ENCODE data around the gene ZFYVE28.

ZFYVE28 gene

DNA sequence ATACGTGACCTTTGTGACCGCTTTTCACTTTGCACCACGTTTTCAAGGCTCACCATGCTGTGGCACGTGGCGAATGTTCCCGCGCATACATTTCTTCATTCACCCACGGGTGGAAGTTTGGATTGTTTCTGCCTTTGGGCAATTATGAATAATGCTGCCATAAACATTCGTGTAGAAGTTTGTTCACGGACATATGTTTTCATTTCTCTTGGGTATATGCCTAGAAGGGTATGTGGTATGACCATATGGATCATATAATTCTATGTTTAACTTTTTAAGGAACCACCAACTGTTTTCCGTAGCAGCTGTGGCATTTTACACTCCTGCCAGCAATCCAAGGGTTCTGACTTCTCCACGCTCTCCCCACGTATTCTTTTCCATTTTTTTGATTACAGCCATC lies 95.6 kb downstream of the ZFYVE28 start:
- TF ChIP-seq TAF1 (IDR thresholded peaks at IDR 0.05; ENCODE audit: borderline replicate concordance, insufficient read depth, low read length), result no peak

DNA sequence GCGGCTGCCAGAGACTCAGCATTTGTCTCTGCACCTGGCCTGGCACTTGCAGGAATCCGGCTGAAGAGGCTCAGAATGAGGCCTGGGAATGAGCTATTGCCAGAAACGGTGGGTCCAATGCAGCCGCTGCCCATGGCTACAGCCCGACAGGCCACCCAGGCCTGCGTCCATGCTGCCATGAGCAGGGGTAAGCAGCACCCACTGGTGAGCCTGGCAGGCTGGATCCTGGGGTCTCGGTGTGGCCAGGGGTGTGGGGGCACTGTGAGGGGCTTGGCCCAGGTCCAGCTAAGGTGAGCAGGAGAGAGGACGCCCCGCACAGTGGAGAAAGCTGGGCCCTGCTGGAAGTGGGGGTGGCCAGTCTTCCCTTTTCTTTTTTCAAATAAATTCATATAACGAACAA lies 96.2 kb downstream of the ZFYVE28 start:
- TF ChIP-seq FOXP2 (optimal IDR thresholded peaks at IDR 0.05; ENCODE audit: borderline replicate concordance, extremely low read depth, extremely low read length, insufficient read depth), result no peak
- no peak for TF ChIP-seq POLR2AphosphoS5 (IDR thresholded peaks at IDR 0.05; ENCODE audit: low read depth, low read length)
- TF ChIP-seq, protein P1, sequence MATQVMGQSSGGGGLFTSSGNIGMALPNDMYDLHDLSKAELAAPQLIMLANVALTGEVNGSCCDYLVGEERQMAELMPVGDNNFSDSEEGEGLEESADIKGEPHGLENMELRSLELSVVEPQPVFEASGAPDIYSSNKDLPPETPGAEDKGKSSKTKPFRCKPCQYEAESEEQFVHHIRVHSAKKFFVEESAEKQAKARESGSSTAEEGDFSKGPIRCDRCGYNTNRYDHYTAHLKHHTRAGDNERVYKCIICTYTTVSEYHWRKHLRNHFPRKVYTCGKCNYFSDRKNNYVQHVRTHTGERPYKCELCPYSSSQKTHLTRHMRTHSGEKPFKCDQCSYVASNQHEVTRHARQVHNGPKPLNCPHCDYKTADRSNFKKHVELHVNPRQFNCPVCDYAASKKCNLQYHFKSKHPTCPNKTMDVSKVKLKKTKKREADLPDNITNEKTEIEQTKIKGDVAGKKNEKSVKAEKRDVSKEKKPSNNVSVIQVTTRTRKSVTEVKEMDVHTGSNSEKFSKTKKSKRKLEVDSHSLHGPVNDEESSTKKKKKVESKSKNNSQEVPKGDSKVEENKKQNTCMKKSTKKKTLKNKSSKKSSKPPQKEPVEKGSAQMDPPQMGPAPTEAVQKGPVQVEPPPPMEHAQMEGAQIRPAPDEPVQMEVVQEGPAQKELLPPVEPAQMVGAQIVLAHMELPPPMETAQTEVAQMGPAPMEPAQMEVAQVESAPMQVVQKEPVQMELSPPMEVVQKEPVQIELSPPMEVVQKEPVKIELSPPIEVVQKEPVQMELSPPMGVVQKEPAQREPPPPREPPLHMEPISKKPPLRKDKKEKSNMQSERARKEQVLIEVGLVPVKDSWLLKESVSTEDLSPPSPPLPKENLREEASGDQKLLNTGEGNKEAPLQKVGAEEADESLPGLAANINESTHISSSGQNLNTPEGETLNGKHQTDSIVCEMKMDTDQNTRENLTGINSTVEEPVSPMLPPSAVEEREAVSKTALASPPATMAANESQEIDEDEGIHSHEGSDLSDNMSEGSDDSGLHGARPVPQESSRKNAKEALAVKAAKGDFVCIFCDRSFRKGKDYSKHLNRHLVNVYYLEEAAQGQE (IDR thresholded peaks at IDR 0.05; ENCODE audit: insufficient read depth in 1 of 2, low read depth in 2 of 2, low read length in 2 of 2), result no peak
- no peak for TF ChIP-seq SIN3A (IDR thresholded peaks at IDR 0.05; ENCODE audit: borderline replicate concordance, insufficient read depth, low read length)
- TF ChIP-seq TAF1 (IDR thresholded peaks at IDR 0.05; ENCODE audit: borderline replicate concordance, insufficient read depth, low read length), result no peak

DNA sequence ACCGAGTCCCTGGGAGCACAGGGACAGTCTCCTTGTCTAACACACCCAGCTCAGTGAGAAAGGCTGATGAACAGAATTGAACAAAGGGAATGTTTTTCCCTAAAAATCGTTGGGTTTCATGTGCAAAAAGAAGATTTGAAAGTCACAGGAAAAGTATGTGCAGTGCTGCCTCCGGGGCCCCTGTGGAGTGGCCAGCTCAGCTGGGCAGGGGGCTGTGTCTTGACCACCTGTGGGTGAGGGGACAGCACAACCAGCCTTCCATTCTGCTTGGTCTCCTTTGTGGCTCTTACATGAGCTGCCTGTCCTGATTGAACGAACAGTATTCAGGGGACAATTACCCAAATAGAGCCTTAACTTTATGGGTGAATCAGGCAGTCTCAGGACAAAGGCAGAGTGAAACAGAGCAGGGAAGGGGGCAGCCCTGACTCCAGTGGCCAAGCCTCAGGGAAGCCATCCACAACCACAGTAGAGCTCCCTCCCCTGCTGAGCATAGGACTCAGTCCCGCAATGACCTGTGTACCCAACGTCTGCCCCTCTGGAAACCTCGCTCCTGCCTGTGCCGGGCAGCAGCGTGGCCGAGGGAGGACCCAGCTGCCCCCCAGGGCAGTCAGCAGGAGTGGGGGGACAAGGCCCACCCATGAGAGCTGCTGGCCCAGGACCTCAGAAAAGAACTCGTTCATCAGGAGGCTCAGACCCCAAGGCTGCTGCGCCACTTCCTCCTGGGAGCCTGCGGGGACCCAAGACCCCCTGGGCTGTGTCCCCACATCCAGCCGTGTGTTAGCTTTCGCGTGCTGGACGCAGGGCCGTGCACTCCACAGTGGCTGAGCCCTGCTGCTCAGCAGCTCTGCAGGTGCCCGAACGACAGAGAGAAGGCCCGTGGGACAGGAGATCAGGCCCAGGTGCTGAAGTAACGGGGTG lies 96.9 kb downstream of the ZFYVE28 start:
- TF ChIP-seq FOXP2 (optimal IDR thresholded peaks at IDR 0.05; ENCODE audit: borderline replicate concordance, extremely low read depth, extremely low read length, insufficient read depth) (no peak), TAF1 (IDR thresholded peaks at IDR 0.05; ENCODE audit: borderline replicate concordance, insufficient read depth, low read length) (no peak), SIN3A (IDR thresholded peaks at IDR 0.05; ENCODE audit: borderline replicate concordance, insufficient read depth, low read length) (no peak), POLR2AphosphoS5 (IDR thresholded peaks at IDR 0.05; ENCODE audit: low read depth, low read length) (no peak)
- TF ChIP-seq, protein P1 (IDR thresholded peaks at IDR 0.05; ENCODE audit: insufficient read depth in 1 of 2, low read depth in 2 of 2, low read length in 2 of 2), result no peak

DNA sequence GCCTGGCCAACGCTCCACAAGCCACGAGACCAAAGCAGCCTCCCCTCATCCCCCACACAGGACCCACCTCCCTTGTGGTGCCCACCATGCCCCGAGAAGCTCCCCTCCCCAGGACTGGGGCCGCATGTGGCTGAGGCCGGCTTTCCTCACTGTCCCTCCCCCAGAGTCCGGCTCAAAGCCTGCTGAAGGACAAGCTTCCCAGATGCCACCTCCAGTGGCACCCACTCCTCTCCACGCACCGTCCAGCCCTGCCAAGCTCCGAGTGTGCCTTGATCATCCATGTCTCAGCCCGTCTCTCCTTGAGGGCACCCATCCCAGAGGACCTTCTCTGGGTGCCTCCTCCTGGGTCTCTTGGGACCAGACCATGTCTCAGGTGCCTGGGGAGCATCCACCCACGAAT lies 97.7 kb downstream of the ZFYVE28 start:
- TF ChIP-seq SIN3A (IDR thresholded peaks at IDR 0.05; ENCODE audit: borderline replicate concordance, insufficient read depth, low read length), result no peak
- TF ChIP-seq TAF1 (IDR thresholded peaks at IDR 0.05; ENCODE audit: borderline replicate concordance, insufficient read depth, low read length), result no peak

DNA sequence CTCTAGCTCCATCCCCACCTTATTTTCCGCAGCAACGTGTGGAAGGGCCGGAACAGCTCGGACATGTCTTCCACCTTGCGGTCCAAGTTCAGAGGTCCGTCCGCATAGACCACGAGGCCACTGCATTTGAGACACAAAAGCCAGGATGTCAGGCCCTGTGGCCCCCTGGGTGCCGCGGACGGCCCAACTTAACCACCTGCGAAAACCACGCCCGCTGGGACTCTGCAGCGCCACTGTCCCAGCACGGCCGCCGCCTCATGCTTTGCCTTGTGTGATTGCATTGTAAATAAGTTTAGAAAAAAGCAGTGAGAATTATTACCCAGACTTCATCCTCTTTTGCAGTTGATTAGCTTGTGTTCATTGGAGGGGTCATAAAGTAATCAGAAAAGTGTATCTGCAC lies 98.3 kb downstream of the ZFYVE28 start:
- TF ChIP-seq POLR2AphosphoS5 (IDR thresholded peaks at IDR 0.05; ENCODE audit: low read depth, low read length), result no peak
- TF ChIP-seq, protein P1 (IDR thresholded peaks at IDR 0.05; ENCODE audit: insufficient read depth in 1 of 2, low read depth in 2 of 2, low read length in 2 of 2), result no peak
- TF ChIP-seq TAF1 (IDR thresholded peaks at IDR 0.05; ENCODE audit: borderline replicate concordance, insufficient read depth, low read length), result no peak
- TF ChIP-seq SIN3A (IDR thresholded peaks at IDR 0.05; ENCODE audit: borderline replicate concordance, insufficient read depth, low read length), result no peak
- no peak for TF ChIP-seq FOXP2 (optimal IDR thresholded peaks at IDR 0.05; ENCODE audit: borderline replicate concordance, extremely low read depth, extremely low read length, insufficient read depth)

DNA sequence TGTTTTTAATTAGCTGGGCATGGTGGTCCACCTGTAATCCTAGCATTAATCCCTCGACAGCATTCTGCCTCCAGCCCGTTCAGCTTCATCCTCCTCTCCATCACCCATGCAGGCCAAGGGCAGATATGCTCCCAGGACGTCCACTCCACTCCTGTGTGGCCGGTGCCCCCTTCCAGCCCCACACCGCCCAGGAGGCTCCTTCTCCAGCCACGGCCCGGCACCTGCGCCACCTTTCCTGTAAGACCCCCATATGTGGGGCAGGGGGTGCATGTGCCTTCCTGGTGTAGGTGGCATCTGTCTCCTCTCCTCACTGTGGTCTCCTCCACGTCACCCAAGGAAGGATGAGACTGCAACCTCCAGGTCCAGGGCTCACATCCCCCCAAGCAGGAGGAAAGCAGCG lies 99.6 kb downstream of the ZFYVE28 start:
- TF ChIP-seq FOXP2 (optimal IDR thresholded peaks at IDR 0.05; ENCODE audit: borderline replicate concordance, extremely low read depth, extremely low read length, insufficient read depth) (no peak), TAF1 (IDR thresholded peaks at IDR 0.05; ENCODE audit: borderline replicate concordance, insufficient read depth, low read length) (no peak), SIN3A (IDR thresholded peaks at IDR 0.05; ENCODE audit: borderline replicate concordance, insufficient read depth, low read length) (no peak)
